Bladder microvascular endothelial cell (primary cell): Measurements from ENCODE around the gene IFIT2. TPM values are rescaled to one million over a fixed set of nuclear protein-coding genes. Genes with fewer than 3 reads are reported as not detected.

Experiments used
- total RNA-seq: library from RNA; depleted of rRNA; stranded (reverse); fragments of >200 nt; gene quantifications from 2 replicates; pipeline ENCODE4 v1.2.3, GENCODE V29; 2014

IFIT2 gene
- total RNA-seq, result 2.6 and 5.3 TPM in 2 replicates

GRCh38 chr10:89301721-89302445 is at the start of gene IFIT2:
Gene IFIT2, plus strand, starts transcription at chr10:89302046. Its CDS starts 78 bp downstream, at chr10:89302124.

GRCh38 chr10:89327803-89328441 is 26.1 kb downstream of the IFIT2 start, which contains the start of gene IFIT3:
Gene IFIT3, plus strand, starts transcription at chr10:89327997. Its CDS starts 77 bp downstream, at chr10:89328074.

Other genes with a start within 250 kb of the IFIT2 start
- gene CH25H, start 94.7 kb upstream of the IFIT2 start, total RNA-seq, result 0.65 and 5.0 TPM in 2 replicates
- gene LIPA, start 50.3 kb upstream of the IFIT2 start, total RNA-seq, result 34.4 and 45.3 TPM in 2 replicates
- gene IFIT3, start 26.0 kb downstream of the IFIT2 start, total RNA-seq, result 8.9 and 10.8 TPM in 2 replicates
- not detected in 2 replicates for gene IFIT1B, start 76.0 kb downstream of the IFIT2 start, total RNA-seq
- 3.5 and 5.3 TPM in 2 replicates for gene IFIT1, start 90.6 kb downstream of the IFIT2 start, total RNA-seq
- gene IFIT5, start 112.5 kb downstream of the IFIT2 start, total RNA-seq, result 7.3 and 9.8 TPM in 2 replicates
- under 0.01 TPM in 1 of 2 replicates, not detected in the other for gene SLC16A12, start 233.5 kb downstream of the IFIT2 start, total RNA-seq